Heart left ventricle (tissue), 16 donors: ENCODE data around the gene ARRDC1. TPM values are rescaled to one million over a fixed set of nuclear protein-coding genes. Genes with fewer than 3 reads are reported as not detected.

Experiments
- ATAC-seq, 4 donors: fragments of 200-7000 bp; cut with Tn5 transposase; one replicate each; pipeline ENCODE4 v1.9.1; 2020 to 2022; ENCODE audit warnings: moderate library complexity in 4 of 4, mild to moderate bottlenecking in 3 of 4, moderate number of reproducible peaks in 1 of 4
- DNase-seq, 5 donors: peaks; one replicate each; pipeline ENCODE4 v3.0.0-alpha.2; 2020
- H3K27ac ChIP-seq, 12 donors: fragments of 200-600 bp; sonication (generic) in 4 of 12; one replicate each; pipeline versions ENCODE4 v1.5.0 to v1.8.0; 2016 to 2022; ENCODE audit warnings: mild to moderate bottlenecking in 2 of 12
- H3K27me3 ChIP-seq, 9 donors: fragments of 200-600 bp; sonication (generic) in 2 of 9; one replicate each; pipeline versions ENCODE4 v1.5.1 to v1.8.0; 2016 to 2022; ENCODE audit warnings: mild to moderate bottlenecking in 3 of 9
- H3K36me3 ChIP-seq, 9 donors: fragments of 200-600 bp; sonication (generic) in 2 of 9; one replicate each; pipeline versions ENCODE4 v1.5.0 to v1.8.0; 2018 to 2022; ENCODE audit warnings: mild to moderate bottlenecking in 2 of 9
- H3K4me1 ChIP-seq, 12 donors: fragments of 200-600 bp; sonication (generic) in 4 of 12; one replicate each; pipeline versions ENCODE4 v1.5.0 to v1.8.0; 2016 to 2022; ENCODE audit warnings: mild to moderate bottlenecking in 3 of 12
- H3K4me3 ChIP-seq, 12 donors: fragments of 200-600 bp; sonication (generic) in 4 of 12; one replicate each; pipeline versions ENCODE4 v1.5.0 to v1.8.0; 2017 to 2022; ENCODE audit warnings: mild to moderate bottlenecking in 9 of 12, moderate library complexity in 4 of 12
- H3K9me3 ChIP-seq, 12 donors: fragments of 200-600 bp; sonication (generic) in 4 of 12; one replicate each; pipeline versions ENCODE4 v1.5.0 to v1.8.0; 2016 to 2022; ENCODE audit warnings: mild to moderate bottlenecking in 1 of 12
- CTCF ChIP-seq, 12 donors: fragments of 200-600 bp; sonication (generic) in 4 of 12; IDR thresholded peaks; one replicate each; pipeline versions ENCODE4 v1.5.0 to v1.8.0; 2018 to 2022; ENCODE audit warnings: antibody characterized with exemption in 12 of 12, mild to moderate bottlenecking in 5 of 12
- POLR2A ChIP-seq, 2 donors: fragments of 450-650 bp; IDR thresholded peaks; one replicate each; pipeline ENCODE4 v1.6.1; 2017; ENCODE audit warnings: antibody characterized with exemption in 2 of 2, mild to moderate bottlenecking in 2 of 2, moderate library complexity in 2 of 2
- WGBS, 4 donors: extraction: QIAGEN DNeasy Blood & Tissue Kit in 2 of 4; methylation state at CpG; one replicate each; pipeline versions ENCODE4 v1.1.5 to v1.1.7; 2013 to 2018; 5-methylcytosine and 5-hydroxymethylcytosine counted together
- intact Hi-C, 10 donors: fragments of 100-400 bp; cut with DNase I; formaldehyde crosslinking; loops; one replicate each; pipeline versions ENCODE4 v1.11.1 to v1.14.2; 2022
- polyA plus RNA-seq, 2 donors: library from polyadenylated mRNA; stranded (reverse); fragments of 200-250 nt; gene quantifications; one replicate each; pipeline ENCODE4 v1.2.3, GENCODE V29; 2013
- total RNA-seq, 9 donors: library from RNA; depleted of rRNA in 2 of 9; stranded (reverse); fragments of >200 nt in 2 of 9; fragmentation: NEBNext Ultra II Directional in 3 of 9; extraction: Animal tissue kit (Norgen Biotek cat#: 25700) in 3 of 9; gene quantifications; one replicate each; pipeline versions ENCODE4 v1.1.0 to v1.2.4, GENCODE V29; 2016 to 2023
- donor health status: ischemic (EF 13 %, LVEDD 7.1; RV severe dilation, severe dysfunction).
- donor health status: healthy with polysubstance abuse.
- donor health status: DM: no; HTN: yes; CAD: no.
- donor health status: DM: no; HTN: no; CAD: no.
- donor health status: ischemic (EF 25% LVEDD 6.9; RV normal size, moderate dysfunction).
- donor health status: ischemic (EF 25% LVEDD 5.7; RV mildly dilated, moderate dysfunction).
- donor health status: healthy.
- donor health status: DM: yes; HTN: yes; CAD: no.
- donor health status: ischemic (EF 35%, LVEDD 5.7; RV mildly dilated, moderate dysfunction).
- donor health status: nonischemic (EF 11% LVEDD 7.7; RV severe dilation, severe dysfunction).
- donor health status: DM: yes; HTN: yes; CAD: no.
- donor health status: PGD.
- donor health status: ischemic (EF 29% LVEDD 5.4; RV normal size, mild dysfunction).
- donor health status: nonischemic (EF 23%, LVEDD 6.1; RV moderate dilation, normal function).

ARRDC1 gene
- total and polyA plus RNA-seq, 11 donors: 14.1 to 43.6 (median 23.2) TPM

- 1 to 3% (median 2%) methylated on average over 40 to 82 of the region's 82 CpGs for WGBS, 4 donors
- intact Hi-C loops: loop anchor here in 4 of 10 donors (1.0 to 5.0 kb wide), 4 partner anchors 26 to 40 kb away; partner anchors contain the start of genes EHMT1 (in 2 of the 4) and ARRDC1 (in 1 of the 4)
- ATAC-seq: peak; percentile 83 to 95 (median 93)
- Histone ChIP-seq H3K36me3 (peaks cover 0 to 55% (median 39%) of the 10 kb centered on the region in 9 donors), H3K4me1 (peaks cover 7 to 59% (median 40%) of the 10 kb centered on the region in 12 donors), H3K27ac (peak within 1 kb of the TSS; percentile 51 to 91 (median 85)), H3K4me3 (peak within 1 kb of the TSS; percentile 63 to 99 (median 82)), H3K27me3 (no peaks in the 10 kb centered on the region), H3K9me3 (no peaks in the 10 kb centered on the region)
- TF ChIP-seq POLR2A (IDR thresholded peaks at IDR 0.05) (peak in 1 of 2 donors; percentile 82), CTCF (IDR thresholded peaks at IDR 0.05) (peak; percentile 91 to 99 (median 97))
- DNase-seq: peak; percentile 96 to 99 (median 97)
These were observed 26.8 kb upstream of the ARRDC1 start, which contains the start of gene DPH7 for GRCh38 chr9:137578518-137579258. Gene DPH7, minus strand, starts transcription at chr9:137578925. Its CDS starts 148 bp downstream, at chr9:137578777.

DNA sequence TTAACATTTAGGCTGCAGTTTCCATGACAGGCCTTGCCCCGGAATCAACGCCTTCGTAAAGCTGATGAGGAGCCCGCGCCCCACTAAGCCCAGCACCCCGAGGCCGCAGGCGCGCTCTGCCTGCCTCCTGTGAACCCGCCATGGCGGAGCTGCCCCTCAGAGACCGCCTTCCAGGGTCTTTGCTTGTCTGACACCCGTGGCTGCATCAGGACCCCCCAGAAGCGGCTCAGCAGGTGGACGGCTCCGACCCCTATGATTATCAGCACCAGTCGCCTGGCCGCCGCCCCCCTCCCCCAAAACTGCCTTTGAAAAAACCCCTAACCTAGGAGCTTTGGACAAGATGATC lies 26.3 kb upstream of the ARRDC1 start:
- Histone ChIP-seq H3K4me3 (peak overlapping the region; percentile 63 to 99 (median 82)), H3K4me1 (peaks cover 7 to 54% (median 40%) of the 10 kb centered on the region in 12 donors), H3K27ac (peak overlapping the region; percentile 15 to 91 (median 84)), H3K9me3 (no peaks in the 10 kb centered on the region), H3K36me3 (peaks cover 0 to 52% (median 33%) of the 10 kb centered on the region in 9 donors), H3K27me3 (no peaks in the 10 kb centered on the region)
- DNase-seq: no peak
- peak in 1 of 4 donors; percentile 8 for ATAC-seq
- intact Hi-C loops: loop anchor here in 3 of 10 donors (2.0 to 5.0 kb wide), 3 partner anchors 26 to 40 kb away; partner anchors contain the start of gene EHMT1 (in 2 of the 3)
- 28 to 52% (median 38%) methylated on average over 10 to 19 of the region's 19 CpGs for WGBS, 4 donors
- no peak for TF ChIP-seq CTCF (IDR thresholded peaks at IDR 0.05)
- no peak for TF ChIP-seq POLR2A (IDR thresholded peaks at IDR 0.05)

- Histone ChIP-seq H3K27ac (no peak overlapping the region), H3K27me3 (no peaks in the 10 kb centered on the region), H3K36me3 (peaks cover 0 to 45% (median 25%) of the 10 kb centered on the region in 9 donors), H3K9me3 (no peaks in the 10 kb centered on the region), H3K4me1 (peaks cover 7 to 42% (median 33%) of the 10 kb centered on the region in 12 donors), H3K4me3 (no peak overlapping the region)
- TF ChIP-seq CTCF (IDR thresholded peaks at IDR 0.05) (no peak), POLR2A (IDR thresholded peaks at IDR 0.05) (no peak)
- WGBS, 4 donors: 88 to 90% (median 90%) methylated on average over 21 to 23 of the region's 23 CpGs
- intact Hi-C loops: no loop called here
- no peak for ATAC-seq
- no peak for DNase-seq
These were observed 25.1 kb upstream of the ARRDC1 start for GRCh38 chr9:137580209-137580953.

GRCh38 chr9:137580954-137581322 lies 24.5 kb upstream of the ARRDC1 start:
- H3K9me3 ChIP-seq: no peaks in the 10 kb centered on the region
- TF ChIP-seq CTCF (IDR thresholded peaks at IDR 0.05) (no peak), POLR2A (IDR thresholded peaks at IDR 0.05) (no peak)
- H3K4me3 ChIP-seq: no peak overlapping the region
- H3K4me1 ChIP-seq: peaks cover 7 to 36% (median 27%) of the 10 kb centered on the region in 12 donors
- intact Hi-C loops: no loop called here
- 94 to 100% (median 95%) methylated on average over 2 to 4 of the region's 4 CpGs for WGBS, 4 donors
- DNase-seq (no peak), ATAC-seq (no peak)
- H3K27me3 ChIP-seq: no peaks in the 10 kb centered on the region
- no peak overlapping the region for H3K27ac ChIP-seq
- H3K36me3 ChIP-seq: peaks cover 0 to 43% (median 28%) of the 10 kb centered on the region in 9 donors
